Islet of Langerhans (tissue), 1 donor: ENCODE results near the gene HLA-DPA1.
"Not testable (repeated sequence)": the region's sequence is repeated elsewhere in the genome, so short reads cannot be mapped to it uniquely, and the experiment has no call there.

ENCODE experiments used
- FAIRE-seq: peaks from one replicate; lab custom pipeline; 2011; peaks lifted over from hg19 to GRCh38; lab: Jason Lieb, UNC

HLA-DPA1 gene

DNA sequence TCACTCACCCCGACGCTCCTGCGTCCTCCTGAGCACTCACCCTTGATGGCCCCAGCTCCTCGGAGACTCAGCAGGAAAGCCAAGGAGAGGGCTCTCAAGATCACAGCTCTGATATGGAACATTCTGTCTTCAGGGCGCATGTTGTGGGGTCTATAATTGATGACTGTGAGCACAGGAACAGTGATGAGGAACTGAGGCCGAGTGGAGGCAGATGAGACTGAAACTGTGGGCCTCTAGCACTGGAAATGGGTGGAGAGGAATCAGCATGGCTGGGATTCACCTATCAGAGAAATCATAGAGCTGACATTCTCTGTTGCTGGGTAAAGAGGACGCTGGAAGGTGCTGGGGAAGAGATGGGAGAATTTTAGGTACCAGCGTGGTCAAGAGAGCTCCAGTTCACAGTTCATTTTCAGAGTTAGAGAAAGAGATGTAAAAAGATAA is at the start of gene HLA-DPA1:
Gene HLA-DPA1, minus strand, starts transcription at position 219 of the 441 bp plus-strand sequence.
- FAIRE-seq: no peak

DNA sequence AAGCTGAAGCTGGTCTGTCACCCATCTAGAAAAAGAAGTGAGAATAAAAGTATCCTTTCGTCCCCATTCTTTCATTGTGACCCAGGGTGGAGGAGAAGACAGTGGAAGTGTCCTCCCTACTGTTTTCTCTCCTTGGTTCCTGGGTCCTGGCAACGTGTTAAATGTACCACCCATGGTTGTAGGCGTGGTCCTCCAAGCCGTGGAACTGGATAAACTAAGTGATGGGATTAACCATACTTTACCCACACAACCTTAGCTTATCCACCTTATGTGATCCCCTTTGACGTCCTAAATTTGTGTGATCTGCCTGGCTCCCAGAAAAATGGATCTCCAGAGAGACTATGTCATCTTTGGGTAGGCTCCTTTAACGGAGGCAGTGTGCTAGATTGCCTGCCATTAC is 49.7 kb upstream of the HLA-DPA1 start:
- FAIRE-seq: no peak

DNA sequence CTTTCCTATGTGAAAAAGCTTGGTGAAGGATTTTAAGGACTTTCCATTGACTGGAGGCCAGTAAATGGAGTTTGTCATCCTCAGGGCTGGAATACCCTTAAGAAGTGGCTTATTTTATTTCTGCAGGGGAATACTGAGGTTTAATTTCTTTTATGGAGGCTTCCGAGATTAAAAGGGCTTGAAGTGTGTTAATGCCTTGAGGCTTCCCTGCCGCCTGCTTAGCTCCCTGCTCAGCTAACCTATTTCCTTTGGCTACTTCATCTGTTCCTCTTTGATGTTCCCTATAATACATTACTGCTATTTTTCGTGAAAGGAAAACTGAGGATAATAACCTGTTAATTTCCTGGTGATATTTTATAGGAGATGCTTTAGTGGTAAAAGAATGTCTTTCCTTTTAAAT is 46.6 kb upstream of the HLA-DPA1 start:
- no peak for FAIRE-seq

DNA sequence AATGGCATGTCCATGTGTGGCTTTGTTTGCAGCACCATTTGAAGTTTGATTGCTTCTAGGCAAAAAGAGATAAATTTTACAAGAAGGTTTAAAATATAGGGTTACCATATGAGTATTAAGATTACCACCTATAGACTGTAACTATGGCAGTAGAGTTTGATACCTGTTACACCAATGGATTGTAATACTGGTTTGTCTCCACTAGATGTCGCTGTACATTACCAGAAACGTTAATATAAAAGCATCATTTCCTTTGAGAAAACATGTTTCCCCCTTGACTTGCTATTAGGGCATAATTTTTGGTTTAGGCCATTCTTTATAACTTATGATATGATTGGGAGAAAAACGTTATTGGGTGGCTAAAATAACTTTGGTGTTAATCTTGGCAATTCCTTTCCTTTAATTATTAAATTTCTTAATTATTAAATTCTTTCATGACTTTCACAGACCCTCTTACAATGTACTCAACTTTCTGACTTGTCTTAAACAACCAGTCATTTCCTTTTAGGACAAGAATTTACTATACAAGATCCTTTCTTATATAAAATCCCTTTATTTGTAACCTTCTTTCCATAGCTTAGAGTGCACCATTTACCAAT is 45.2 kb upstream of the HLA-DPA1 start:
- peak; percentile 89 for FAIRE-seq

DNA sequence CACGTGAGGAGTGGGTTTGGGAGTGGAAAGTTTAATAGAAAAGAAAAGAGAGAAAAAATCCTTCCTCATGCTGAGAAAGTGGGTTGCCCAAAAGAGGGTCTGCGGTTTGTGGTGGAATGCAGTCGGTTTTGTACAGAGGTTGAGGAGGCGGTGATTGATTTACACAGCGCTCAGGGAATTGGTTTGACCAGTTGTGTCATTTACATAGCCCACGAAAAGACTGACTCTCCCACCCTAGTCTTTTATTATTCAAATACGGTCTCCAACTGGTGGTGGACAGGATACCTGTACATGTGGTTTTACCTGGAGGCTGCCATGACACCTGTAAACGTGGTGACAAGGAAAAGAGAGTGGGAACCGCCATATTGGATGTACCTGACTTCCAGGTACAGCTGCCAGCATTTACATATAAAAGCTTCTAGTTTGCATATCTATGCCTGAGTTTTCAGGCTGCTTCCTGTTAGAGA is 44.4 kb upstream of the HLA-DPA1 start:
- no peak for FAIRE-seq

DNA sequence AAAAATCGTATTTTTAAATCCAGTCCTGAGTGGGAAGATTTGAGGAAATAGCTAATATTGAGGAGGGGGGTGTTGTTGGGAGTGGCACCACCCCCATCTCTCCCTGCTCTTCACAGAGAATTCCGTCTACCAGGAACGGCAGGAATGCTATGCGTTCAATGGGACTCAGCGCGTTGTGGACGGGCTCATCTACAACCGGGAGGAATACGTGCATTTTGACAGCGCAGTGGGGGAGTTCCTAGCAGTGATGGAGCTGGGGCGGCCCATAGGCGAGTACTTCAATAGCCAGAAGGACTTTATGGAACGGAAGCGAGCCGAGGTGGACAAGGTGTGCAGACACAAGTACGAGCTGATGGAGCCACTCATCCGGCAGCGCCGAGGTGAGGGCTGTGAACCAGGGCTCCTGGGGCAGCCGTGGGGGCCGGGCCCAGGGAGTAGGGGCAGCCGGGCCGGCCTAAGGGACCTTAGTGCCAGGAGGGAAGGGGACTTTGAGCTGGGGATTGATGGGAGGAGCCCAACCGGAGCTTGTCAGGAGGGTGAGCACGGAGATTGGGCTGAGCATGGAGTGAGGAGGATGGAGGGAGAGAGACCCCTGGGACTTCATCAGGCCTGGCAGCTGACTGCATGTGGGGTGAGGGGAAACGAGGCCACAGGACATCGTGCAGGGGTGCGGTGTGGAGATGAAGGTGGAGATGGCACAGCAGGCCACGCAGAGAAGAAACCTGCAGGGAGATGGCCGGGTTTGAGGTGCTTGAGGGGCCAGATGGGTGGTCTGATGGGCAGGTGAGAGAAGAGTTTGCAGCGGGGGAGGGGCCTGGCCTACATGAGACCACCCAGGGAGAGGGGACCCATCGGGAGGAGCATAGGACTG is 43.6 kb upstream of the HLA-DPA1 start:
- FAIRE-seq: no peak

DNA sequence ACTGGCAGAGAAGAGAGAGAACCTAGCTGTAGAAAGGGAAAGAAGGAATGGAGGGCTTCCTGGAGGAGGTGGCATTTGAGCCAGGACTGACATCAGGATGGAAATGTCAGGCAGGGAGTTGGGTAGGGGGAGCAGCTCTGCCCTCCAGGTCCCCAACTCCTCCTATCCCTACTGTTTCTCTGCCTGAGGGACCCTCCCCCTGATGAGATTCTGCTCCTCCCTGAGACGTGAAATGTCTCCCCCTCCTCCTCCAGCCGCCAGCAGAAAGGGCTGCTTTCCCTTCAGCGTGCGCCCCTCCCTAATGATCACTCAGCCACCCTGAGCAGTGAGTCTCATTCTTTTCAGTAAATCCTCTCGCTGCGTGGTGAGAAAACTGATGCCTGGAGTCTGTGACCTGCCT is 43.0 kb upstream of the HLA-DPA1 start:
- FAIRE-seq: no peak

DNA sequence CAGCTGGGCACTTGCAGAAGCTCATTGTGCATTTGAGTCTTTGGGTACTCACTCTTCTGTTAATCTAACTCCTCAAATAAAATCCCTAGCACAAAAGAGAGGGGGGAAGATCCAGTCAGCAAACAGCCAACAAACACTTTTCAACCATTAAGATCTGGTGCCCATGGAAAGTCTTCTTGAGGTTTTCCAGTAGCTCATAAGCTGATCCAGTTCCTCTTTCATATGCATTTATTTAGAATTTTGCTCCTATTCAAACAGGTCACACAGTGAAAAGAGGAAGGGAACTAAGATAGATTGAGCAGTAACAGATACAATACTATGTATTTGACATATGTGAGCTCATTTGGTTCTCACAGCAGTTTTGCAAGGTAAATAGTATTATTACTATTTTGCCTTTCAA is 41.0 kb upstream of the HLA-DPA1 start:
- no peak for FAIRE-seq

DNA sequence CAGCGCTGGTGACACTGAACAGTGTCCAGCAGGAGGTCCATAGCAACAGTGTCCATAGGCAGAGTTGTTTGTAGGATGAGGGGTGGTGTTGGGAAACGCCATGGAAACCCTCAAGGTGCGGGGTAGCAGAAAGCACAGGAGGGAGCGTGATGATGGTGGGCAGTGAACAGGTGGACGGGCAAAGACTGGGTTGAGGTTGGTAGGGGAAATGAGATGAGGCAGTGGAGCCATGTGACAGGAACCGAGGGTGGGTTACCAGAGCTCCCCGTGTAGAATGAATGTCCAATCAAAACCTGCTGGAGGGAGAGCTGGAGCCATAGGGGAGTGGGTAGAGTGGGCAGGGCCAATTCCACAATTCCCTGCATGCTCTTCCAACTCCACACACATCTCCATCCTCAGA is 40.3 kb upstream of the HLA-DPA1 start:
- FAIRE-seq: no peak

DNA sequence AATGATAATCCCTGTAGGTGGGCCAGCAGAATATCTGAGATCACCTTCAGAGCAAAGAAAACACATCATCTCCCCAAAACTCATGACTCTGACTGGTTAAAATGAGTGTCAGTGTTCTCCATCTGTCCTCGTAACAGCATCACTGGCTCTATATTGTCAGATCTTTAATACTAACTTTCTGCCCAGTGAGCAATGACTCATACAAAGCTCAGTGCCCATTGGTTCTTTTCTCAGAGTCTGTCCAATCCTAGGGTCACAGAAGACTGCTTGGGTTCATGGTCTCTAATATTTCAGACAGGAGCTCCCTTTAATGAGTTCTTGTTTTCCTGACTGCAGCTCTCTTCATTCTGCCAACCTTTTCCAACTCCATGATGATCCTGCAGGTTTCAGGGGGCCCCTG is 38.7 kb upstream of the HLA-DPA1 start:
- FAIRE-seq: peak; percentile 99

DNA sequence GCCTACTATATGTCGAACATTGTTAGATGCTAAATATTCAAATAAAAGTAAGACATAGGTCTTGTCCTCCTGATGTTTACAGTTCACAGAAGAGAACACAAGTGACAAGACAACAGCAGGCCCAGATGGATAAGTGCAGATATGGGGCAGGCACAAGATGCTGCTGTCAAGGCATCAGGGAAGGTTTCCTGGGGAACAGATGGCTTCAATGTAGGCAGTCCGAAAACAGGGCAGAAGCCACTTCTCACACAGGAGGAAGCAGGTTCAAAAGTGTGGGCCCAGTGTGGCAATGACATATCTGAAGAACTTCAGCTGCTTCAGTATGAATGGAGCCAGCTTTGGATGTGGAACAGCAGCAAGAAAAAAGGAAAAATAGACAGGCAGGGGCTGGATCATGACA is 34.9 kb upstream of the HLA-DPA1 start:
- FAIRE-seq: no peak

DNA sequence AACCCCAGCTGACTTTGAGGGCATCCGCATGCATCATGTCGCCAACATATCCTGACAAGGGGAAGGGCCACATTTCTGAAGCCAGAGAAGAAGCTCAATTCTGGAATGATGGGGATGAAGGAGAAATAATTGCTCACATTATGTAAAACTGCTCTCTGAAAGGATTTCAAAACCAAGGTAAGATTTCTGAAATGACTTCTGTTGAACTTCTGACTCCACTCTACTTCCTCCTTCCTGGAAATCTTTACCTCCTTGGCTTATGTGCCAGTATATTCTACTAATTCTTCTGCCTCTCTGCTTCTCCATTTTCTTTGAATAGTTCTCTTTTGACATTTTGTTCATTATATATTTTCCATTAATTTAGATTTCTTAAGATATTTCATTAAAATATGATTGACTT is 34.2 kb upstream of the HLA-DPA1 start:
- FAIRE-seq: no peak

DNA sequence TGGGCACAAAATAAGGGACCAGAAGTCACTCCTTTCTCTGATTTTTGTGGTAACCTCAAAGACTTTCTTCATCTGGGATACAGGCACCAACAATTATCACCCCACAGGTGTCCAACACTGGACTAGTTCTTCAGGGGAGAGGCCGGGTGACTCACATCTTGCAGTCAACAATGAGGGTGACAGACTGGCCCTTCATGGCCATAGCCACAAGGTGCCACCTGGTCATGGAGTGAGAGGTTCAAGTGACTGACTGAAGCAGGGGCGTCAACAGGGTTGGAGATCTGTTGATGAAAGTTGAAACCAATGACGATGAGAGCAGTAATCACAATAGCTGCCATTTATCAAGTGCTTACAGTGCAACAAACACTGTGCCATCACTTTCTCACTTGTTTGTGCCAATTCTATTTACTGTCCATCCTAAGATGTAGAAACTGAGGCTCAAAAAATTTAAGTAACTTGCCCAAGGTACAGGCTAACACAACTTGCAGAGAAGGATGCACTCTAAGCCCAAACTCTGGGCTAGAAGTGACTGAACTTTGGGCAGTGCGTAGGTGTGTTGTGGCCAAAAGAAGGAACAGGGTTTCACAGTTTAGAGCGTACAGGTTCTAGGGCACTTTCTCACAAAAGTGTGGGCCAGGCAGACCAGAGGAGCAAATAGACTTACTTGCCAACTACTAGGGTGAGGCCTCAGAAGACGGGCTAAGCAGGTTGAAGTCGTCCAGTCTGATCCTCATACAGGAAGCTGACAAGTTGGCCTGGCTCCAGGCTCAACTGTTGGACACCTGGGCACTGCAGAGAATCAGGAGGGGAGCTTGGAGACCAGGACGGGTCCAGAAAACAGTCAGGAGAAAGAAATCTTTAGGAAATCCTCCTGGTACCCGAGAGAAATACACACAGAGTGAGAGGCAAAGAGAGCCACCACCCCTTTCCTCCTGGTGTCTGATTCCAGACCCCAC is 32.7 kb upstream of the HLA-DPA1 start:
- FAIRE-seq: no peak

DNA sequence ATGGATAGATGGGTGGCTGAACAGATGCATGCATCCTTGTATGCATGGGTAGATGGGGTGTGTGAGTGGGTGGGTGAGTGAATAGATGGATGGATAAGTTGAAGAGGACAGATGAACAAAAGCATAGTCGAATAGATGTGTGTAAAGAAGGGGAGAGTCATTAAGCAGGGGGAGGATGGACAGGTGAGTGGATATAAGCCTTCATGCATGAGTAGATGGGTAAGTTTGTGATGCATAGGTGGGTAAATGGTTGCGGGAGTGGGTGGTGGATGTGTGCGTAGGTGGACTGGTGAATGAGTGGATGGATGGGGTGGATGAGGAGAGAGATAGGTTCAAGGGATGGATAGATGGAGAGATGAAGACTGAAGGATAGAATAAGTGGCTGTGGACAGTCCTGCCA is 31.9 kb upstream of the HLA-DPA1 start:
- no peak for FAIRE-seq

DNA sequence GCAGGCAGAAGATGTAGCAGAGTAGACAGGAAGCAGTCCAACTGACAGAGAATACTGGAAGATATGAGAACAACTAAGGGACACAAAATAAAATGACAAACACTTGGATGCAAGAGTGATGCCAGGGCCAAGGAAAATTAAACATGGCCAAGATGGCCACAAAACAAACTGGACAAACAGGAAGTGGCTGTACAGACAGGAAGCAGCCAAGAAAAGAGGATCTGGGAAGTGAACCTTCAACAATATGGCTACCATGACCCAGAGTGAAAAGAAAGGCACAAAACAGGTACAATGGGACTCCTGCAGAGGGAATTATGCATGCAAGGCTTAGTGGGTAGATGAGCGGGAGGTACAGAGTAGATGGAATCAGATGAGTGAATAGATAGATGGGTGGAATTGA is 31.4 kb upstream of the HLA-DPA1 start:
- FAIRE-seq: no peak

DNA sequence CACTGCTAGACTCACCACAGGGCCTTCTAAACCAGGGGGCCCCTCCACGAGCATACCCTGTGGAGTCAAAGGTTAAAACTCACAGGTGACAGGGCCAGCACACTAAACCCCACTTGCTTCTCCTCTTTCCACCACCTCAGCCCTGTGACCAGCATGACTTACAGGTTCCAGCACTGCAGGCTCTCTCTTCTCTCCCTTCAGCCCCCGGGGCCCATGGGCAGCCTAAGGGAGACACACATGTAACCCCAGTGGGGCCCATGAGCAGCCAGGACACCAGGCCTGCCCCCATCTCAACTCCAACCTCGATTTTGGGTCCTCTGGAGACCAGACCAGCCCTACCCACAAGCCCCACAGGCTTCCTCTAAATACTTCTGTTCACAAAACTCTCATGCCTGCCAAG is 30.3 kb upstream of the HLA-DPA1 start:
- FAIRE-seq: no peak

DNA sequence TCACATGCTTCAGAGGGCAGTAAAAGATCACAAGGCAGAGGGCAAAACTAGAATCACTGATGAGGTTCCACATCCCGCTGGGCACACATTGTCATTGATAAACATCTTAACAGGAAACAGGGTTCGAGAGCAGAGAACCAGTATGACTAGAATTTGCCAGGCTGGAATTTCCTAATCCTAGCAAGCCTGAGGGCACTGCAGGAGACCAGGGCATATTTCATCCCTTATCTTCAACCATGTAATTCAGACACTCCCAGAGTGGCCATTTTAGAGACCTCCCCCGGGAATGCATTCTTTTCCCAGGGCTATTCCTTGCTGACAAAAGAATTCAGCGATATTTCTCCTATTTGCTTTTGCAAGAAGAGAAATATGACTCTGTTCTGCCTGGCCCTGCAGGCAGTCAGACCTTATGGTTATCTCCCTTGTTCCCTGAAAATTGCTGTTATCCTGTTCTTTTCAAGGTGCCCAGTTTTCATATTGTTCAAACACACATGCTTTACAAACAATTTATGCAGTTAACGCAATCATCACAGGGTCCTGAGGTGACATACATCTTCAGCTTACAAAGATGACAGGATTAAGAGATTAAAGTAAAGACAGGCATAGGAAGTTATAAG is 27.8 kb upstream of the HLA-DPA1 start:
- not testable (repeated sequence) for FAIRE-seq

DNA sequence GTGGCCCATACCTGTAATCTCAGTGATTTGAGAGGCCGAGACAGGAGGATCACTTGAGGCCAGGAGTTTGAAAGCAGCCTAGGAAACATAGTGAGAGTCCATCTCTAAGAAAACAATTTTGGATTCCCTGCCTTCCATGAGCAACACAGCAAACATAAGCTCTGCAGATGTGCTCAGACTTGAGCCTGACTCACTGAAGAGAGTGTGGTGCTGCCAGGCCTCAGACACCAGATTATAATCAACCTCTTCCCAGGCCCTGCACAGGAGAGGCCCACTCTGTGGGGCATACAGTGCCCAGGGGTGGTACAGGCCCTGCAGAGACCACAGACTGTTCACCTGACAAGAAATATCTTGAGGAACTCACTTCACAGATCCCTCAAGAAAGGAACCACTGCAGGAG is 22.2 kb upstream of the HLA-DPA1 start:
- no peak for FAIRE-seq

DNA sequence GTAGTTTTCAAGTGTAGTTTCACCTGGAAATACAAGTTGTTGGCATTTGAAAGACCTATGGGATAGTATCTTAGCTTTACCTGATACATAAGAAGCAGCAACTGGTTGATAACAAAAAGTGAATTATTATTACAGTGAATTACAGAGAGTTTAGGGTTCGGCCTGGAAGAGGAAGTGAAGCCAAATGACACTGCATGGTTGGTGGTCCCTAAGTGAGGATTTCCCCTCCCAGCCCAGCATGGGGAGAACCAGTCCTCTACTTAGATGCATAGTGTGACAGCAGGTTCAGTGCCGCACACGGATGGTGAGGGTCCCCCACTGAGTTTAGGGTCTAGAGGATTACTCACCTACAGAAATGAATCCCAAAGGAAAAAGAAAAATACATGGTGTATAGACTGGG is 20.4 kb upstream of the HLA-DPA1 start:
- FAIRE-seq: no peak

DNA sequence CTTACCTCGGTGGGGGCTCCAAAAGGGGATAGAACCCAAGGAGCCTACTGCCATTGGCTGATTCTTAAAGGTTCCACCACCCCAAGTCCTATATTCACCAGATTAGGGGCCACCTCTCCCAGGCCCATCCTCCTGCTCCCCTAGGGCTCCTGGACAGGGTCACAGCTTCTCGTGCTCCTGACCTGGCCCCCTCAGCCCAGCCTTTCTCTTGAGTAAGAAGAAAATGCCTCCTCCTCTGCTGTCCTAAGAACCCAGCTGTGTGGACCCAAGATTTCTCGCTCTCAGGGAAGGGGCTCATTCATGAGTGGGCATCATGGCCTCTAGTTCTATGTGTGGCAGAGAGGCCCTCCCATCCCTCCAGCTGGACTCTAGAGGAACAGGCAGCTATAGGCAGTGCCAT is 18.9 kb upstream of the HLA-DPA1 start:
- FAIRE-seq: no peak

DNA sequence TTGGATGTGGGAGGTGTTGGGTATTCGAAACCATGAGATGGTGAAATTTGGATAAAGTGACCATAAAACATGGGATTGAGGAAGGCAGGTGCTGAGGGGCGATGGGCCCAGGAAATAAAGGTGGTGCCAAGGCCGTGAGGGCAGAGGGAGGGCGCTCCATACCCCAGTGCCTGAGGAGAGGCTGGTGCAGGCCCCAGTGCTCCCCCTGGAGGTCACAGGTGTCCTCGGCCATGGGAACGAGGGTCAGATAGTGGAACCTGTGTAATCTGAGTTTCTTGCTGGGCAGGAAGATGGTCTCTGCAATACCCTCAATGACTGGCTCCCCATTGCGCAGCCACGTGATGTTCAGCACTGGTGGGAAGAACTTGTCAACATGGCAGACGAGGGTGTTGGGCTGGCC is 18.5 kb upstream of the HLA-DPA1 start:
- FAIRE-seq: no peak

DNA sequence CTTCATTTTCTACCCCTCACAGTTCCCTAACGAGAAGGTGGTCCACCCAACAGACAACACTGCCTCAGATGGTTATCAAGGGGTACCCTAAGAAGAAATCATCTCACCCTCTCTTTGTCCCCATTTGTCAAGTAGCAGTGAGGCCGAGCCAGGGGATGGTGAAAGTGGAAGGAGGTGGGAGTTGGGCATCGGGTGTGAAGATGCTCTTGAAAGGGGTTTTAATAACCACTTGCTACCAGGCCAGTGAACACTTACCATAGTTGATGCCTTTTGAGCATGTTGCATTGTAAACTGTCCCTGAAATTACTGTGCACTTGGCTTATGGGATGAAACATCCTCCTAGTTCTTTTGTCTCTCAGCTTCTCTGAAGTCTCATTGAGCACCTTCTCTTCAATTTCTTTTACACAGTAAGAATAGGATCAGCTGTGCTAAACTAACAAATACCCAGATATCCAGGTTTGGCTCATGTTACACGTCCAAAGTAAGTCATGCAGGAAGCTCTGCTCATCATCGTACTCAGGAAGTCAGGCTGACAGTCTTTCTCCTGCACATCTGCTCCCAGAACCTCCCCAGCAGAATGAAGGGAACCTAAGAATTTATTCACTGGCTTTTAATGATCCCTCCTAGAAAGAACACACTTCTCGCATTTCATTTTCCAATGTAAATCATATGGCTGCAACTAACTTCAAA is 15.6 kb upstream of the HLA-DPA1 start:
- FAIRE-seq: no peak
